Mucosa of rectum (tissue), 2 donors: Measurements from ENCODE around the gene NSUN4.

Experiments used
- H3K27ac ChIP-seq, 2 donors: one replicate each; pipeline ENCODE4 v1.7.0; 2013; ENCODE audit warnings: inconsistent platforms in 2 of 2, low read depth in 2 of 2, low read length in 2 of 2
- H3K27me3 ChIP-seq, 2 donors: one replicate each; pipeline ENCODE4 v1.7.0; 2013; ENCODE audit warnings: low read length in 2 of 2; ENCODE audit not compliant: control insufficient read depth in 2 of 2, insufficient read depth in 2 of 2
- H3K36me3 ChIP-seq, 2 donors: one replicate each; pipeline ENCODE4 v1.7.0; 2013; ENCODE audit warnings: low read length in 2 of 2; ENCODE audit not compliant: control insufficient read depth in 2 of 2, insufficient read depth in 2 of 2
- H3K4me1 ChIP-seq, 2 donors: one replicate each; pipeline ENCODE4 v1.7.0; 2013; ENCODE audit warnings: low read length in 2 of 2, mild to moderate bottlenecking in 1 of 2; ENCODE audit not compliant: control insufficient read depth in 2 of 2, insufficient read depth in 2 of 2
- H3K4me3 ChIP-seq, 2 donors: one replicate each; pipeline ENCODE4 v1.7.0; 2013; ENCODE audit warnings: low read length in 2 of 2
- H3K9ac ChIP-seq, 2 donors: one replicate each; pipeline ENCODE4 v1.7.0; 2013; ENCODE audit warnings: low read length in 2 of 2, low read depth in 1 of 2, mild to moderate bottlenecking in 1 of 2
- H3K9me3 ChIP-seq, 2 donors: one replicate each; pipeline ENCODE4 v1.7.0; 2013; ENCODE audit warnings: low read length in 2 of 2; ENCODE audit not compliant: control insufficient read depth in 2 of 2
- donor health status: healthy.
- donor health status: Normal muscosa, but diverticular disease.

Gene NSUN4

GRCh38 chr1:46404482-46405196, 64.0 kb downstream of the NSUN4 start:
- peaks cover 13% of the 10 kb centered on the region in 2 donors for H3K4me1 ChIP-seq
- H3K4me3 ChIP-seq, result no peak overlapping the region
- no peaks in the 10 kb centered on the region for H3K27me3 ChIP-seq
- no peak overlapping the region for H3K27ac ChIP-seq
- H3K9me3 ChIP-seq, result no peaks in the 10 kb centered on the region
- no peak overlapping the region for H3K9ac ChIP-seq
- peaks cover 26 to 28% of the 10 kb centered on the region in 2 donors for H3K36me3 ChIP-seq

GRCh38 chr1:46405197-46405555, 64.6 kb downstream of the NSUN4 start:
- no peak overlapping the region for H3K27ac ChIP-seq
- no peak overlapping the region for H3K4me3 ChIP-seq
- no peaks in the 10 kb centered on the region for H3K9me3 ChIP-seq
- no peak overlapping the region for H3K9ac ChIP-seq
- peaks cover 28 to 31% of the 10 kb centered on the region in 2 donors for H3K36me3 ChIP-seq
- no peaks in the 10 kb centered on the region for H3K27me3 ChIP-seq
- H3K4me1 ChIP-seq, result peaks cover 12 to 13% of the 10 kb centered on the region in 2 donors

- peaks cover 9 to 13% of the 10 kb centered on the region in 2 donors for H3K4me1 ChIP-seq
- peaks cover 28 to 31% of the 10 kb centered on the region in 2 donors for H3K36me3 ChIP-seq
- no peak overlapping the region for H3K9ac ChIP-seq
- H3K27me3 ChIP-seq, result no peaks in the 10 kb centered on the region
- H3K4me3 ChIP-seq, result no peak overlapping the region
- H3K9me3 ChIP-seq, result no peaks in the 10 kb centered on the region
- no peak overlapping the region for H3K27ac ChIP-seq
Observed at GRCh38 chr1:46405724-46406123, 65.1 kb downstream of the NSUN4 start.

- Histone ChIP-seq H3K4me1 (peaks cover 2 to 5% of the 10 kb centered on the region in 2 donors), H3K9me3 (no peaks in the 10 kb centered on the region), H3K27me3 (no peaks in the 10 kb centered on the region), H3K36me3 (peaks cover 32 to 38% of the 10 kb centered on the region in 2 donors), H3K27ac (no peak overlapping the region), H3K4me3 (no peak overlapping the region), H3K9ac (no peak overlapping the region)
Observed at GRCh38 chr1:46406881-46407608, 66.4 kb downstream of the NSUN4 start.

- no peak overlapping the region for H3K9ac ChIP-seq
- H3K4me3 ChIP-seq, result no peak overlapping the region
- no peaks in the 10 kb centered on the region for H3K9me3 ChIP-seq
- H3K36me3 ChIP-seq, result peaks cover 33 to 38% of the 10 kb centered on the region in 2 donors
- peaks cover 2 to 3% of the 10 kb centered on the region in 2 donors for H3K4me1 ChIP-seq
- H3K27ac ChIP-seq, result no peak overlapping the region
- H3K27me3 ChIP-seq, result no peaks in the 10 kb centered on the region
Observed at GRCh38 chr1:46407636-46408035, 67.0 kb downstream of the NSUN4 start.

GRCh38 chr1:46408356-46409062, 67.9 kb downstream of the NSUN4 start:
- H3K27ac ChIP-seq, result no peak overlapping the region
- no peaks in the 10 kb centered on the region for H3K9me3 ChIP-seq
- H3K4me3 ChIP-seq, result no peak overlapping the region
- no peak overlapping the region for H3K9ac ChIP-seq
- peaks cover 2 to 3% of the 10 kb centered on the region in 2 donors for H3K4me1 ChIP-seq
- H3K36me3 ChIP-seq, result peaks cover 39 to 42% of the 10 kb centered on the region in 2 donors
- no peaks in the 10 kb centered on the region for H3K27me3 ChIP-seq

GRCh38 chr1:46409063-46409372, 68.4 kb downstream of the NSUN4 start:
- H3K9ac ChIP-seq, result no peak overlapping the region
- H3K4me1 ChIP-seq, result peaks cover 2 to 3% of the 10 kb centered on the region in 2 donors
- peaks cover 39 to 45% of the 10 kb centered on the region in 2 donors for H3K36me3 ChIP-seq
- H3K27me3 ChIP-seq, result no peaks in the 10 kb centered on the region
- no peak overlapping the region for H3K4me3 ChIP-seq
- H3K27ac ChIP-seq, result no peak overlapping the region
- no peaks in the 10 kb centered on the region for H3K9me3 ChIP-seq

- Histone ChIP-seq H3K9ac (no peak overlapping the region), H3K4me3 (no peak overlapping the region), H3K27ac (no peak overlapping the region), H3K27me3 (no peaks in the 10 kb centered on the region), H3K9me3 (no peaks in the 10 kb centered on the region), H3K36me3 (peaks cover 36 to 42% of the 10 kb centered on the region in 2 donors), H3K4me1 (peaks cover 2 to 3% of the 10 kb centered on the region in 2 donors)
Observed at GRCh38 chr1:46410156-46411009, 69.8 kb downstream of the NSUN4 start.

GRCh38 chr1:46411010-46411405, 70.4 kb downstream of the NSUN4 start:
- Histone ChIP-seq H3K36me3 (peaks cover 36 to 42% of the 10 kb centered on the region in 2 donors), H3K4me1 (peaks cover 2 to 3% of the 10 kb centered on the region in 2 donors)

More at GRCh38 chr1:46411010-46411405, 70.4 kb downstream of the NSUN4 start:
- Histone ChIP-seq H3K9ac (no peak overlapping the region), H3K27ac (no peak overlapping the region), H3K4me3 (no peak overlapping the region), H3K9me3 (no peaks in the 10 kb centered on the region), H3K27me3 (no peaks in the 10 kb centered on the region)
